Muscle of leg (tissue), 11 donors: ENCODE data around the gene EVC. TPM values are rescaled to one million over a fixed set of nuclear protein-coding genes. Genes with fewer than 3 reads are reported as not detected.

ENCODE experiments used
- DNase-seq: peaks from one replicate; pipeline ENCODE4 v3.0.0; 2013
- H3K27ac ChIP-seq: one replicate; pipeline ENCODE4 v1.5.1; 2013; ENCODE audit warnings: mild to moderate bottlenecking, low read length, control low read depth
- H3K27me3 ChIP-seq: one replicate; pipeline ENCODE4 v1.6.1; 2013; ENCODE audit warnings: low read length; ENCODE audit not compliant: control insufficient read depth, insufficient read depth
- H3K36me3 ChIP-seq: one replicate; pipeline ENCODE4 v1.6.1; 2013; ENCODE audit warnings: low read length; ENCODE audit not compliant: control insufficient read depth, insufficient read depth
- H3K4me1 ChIP-seq: one replicate; pipeline ENCODE4 v1.6.1; 2013; ENCODE audit warnings: low read length; ENCODE audit not compliant: control insufficient read depth, insufficient read depth
- H3K4me3 ChIP-seq: one replicate; pipeline ENCODE4 v1.5.1; 2013; ENCODE audit warnings: low read length, control low read depth
- H3K9me3 ChIP-seq: replicated peaks from 2 replicates; pipeline ENCODE4 v1.6.1; 2013; ENCODE audit warnings: low read depth, low read length; ENCODE audit not compliant: control insufficient read depth
- WGBS: methylation state at CpG from one replicate; pipeline ENCODE4 v1.1.5; 2013; ENCODE audit warnings: missing lambda C conversion rate; ENCODE audit not compliant: insufficient coverage; 5-methylcytosine and 5-hydroxymethylcytosine counted together
- polyA plus RNA-seq, 8 donors: library from polyadenylated mRNA; unstranded; fragments of 120-200 nt; gene quantifications; one replicate each; pipeline versions ENCODE4 v1.2.1 to v1.2.3, GENCODE V29; 2013; ENCODE audit warnings: inconsistent platforms in 1 of 8, low replicate concordance in 1 of 8; ENCODE audit not compliant: insufficient read length in 8 of 8, insufficient read depth in 1 of 8
- total RNA-seq: library from RNA; stranded (reverse); fragments of 120-200 nt; gene quantifications from one replicate; pipeline ENCODE4 v1.2.4, GENCODE V29; 2013

Gene EVC
- total and polyA plus RNA-seq, 9 donors: 12.2 to 24.3 (median 18.6) TPM

- H3K27me3 ChIP-seq: no peaks in the 10 kb centered on the region
- no peak overlapping the region for H3K4me3 ChIP-seq
- peaks cover 51% of the 10 kb centered on the region for H3K4me1 ChIP-seq
- no peaks in the 10 kb centered on the region for H3K9me3 ChIP-seq
- peaks cover 48% of the 10 kb centered on the region for H3K36me3 ChIP-seq
- peak overlapping the region; percentile 79 for H3K27ac ChIP-seq
- 66% methylated on average over 6 of the region's 12 CpGs for whole genome bisulfite sequencing
- DNase-seq: no peak
These were observed 36.1 kb downstream of the EVC start for GRCh38 chr4:5746829-5747737.

- Histone ChIP-seq H3K4me3 (no peak overlapping the region), H3K9me3 (no peaks in the 10 kb centered on the region), H3K27me3 (no peaks in the 10 kb centered on the region), H3K4me1 (peaks cover 59% of the 10 kb centered on the region), H3K36me3 (peaks cover 43% of the 10 kb centered on the region), H3K27ac (peak overlapping the region; percentile 70)
- WGBS: 18% methylated on average over 4 of the region's 11 CpGs
- DNase-seq: peak; percentile 93
These were observed 36.9 kb downstream of the EVC start for GRCh38 chr4:5747738-5748375.

- no peaks in the 10 kb centered on the region for H3K9me3 ChIP-seq
- peaks cover 49% of the 10 kb centered on the region for H3K36me3 ChIP-seq
- H3K27ac ChIP-seq: no peak overlapping the region
- no peak for DNase-seq
- 87% methylated on average over 9 of the region's 9 CpGs for WGBS
- no peak overlapping the region for H3K4me3 ChIP-seq
- no peaks in the 10 kb centered on the region for H3K27me3 ChIP-seq
- H3K4me1 ChIP-seq: peaks cover 66% of the 10 kb centered on the region
These were observed 38.6 kb downstream of the EVC start for GRCh38 chr4:5749568-5749967.

- Histone ChIP-seq H3K36me3 (peaks cover 55% of the 10 kb centered on the region), H3K4me1 (peaks cover 66% of the 10 kb centered on the region), H3K4me3 (no peak overlapping the region), H3K27me3 (no peaks in the 10 kb centered on the region), H3K27ac (peak overlapping the region; percentile 10), H3K9me3 (no peaks in the 10 kb centered on the region)
- DNase-seq: no peak
- WGBS: 66% methylated on average over 7 of the region's 10 CpGs
These were observed 39.3 kb downstream of the EVC start for GRCh38 chr4:5750052-5750945.

- Histone ChIP-seq H3K36me3 (peaks cover 57% of the 10 kb centered on the region), H3K9me3 (no peaks in the 10 kb centered on the region), H3K27me3 (no peaks in the 10 kb centered on the region), H3K4me3 (no peak overlapping the region), H3K4me1 (peaks cover 66% of the 10 kb centered on the region), H3K27ac (peak overlapping the region; percentile 10)
- peak; percentile 75 for DNase-seq
- 67% methylated on average over 14 of the region's 17 CpGs for WGBS
These were observed 40.1 kb downstream of the EVC start for GRCh38 chr4:5750946-5751665.

- peak overlapping the region; percentile 10 for H3K27ac ChIP-seq
- peaks cover 64% of the 10 kb centered on the region for H3K36me3 ChIP-seq
These were observed 40.8 kb downstream of the EVC start for GRCh38 chr4:5751666-5752375.

GRCh38 chr4:5752376-5753184 is 41.6 kb downstream of the EVC start:
- Histone ChIP-seq H3K9me3 (no peaks in the 10 kb centered on the region), H3K27ac (no peak overlapping the region), H3K4me1 (peaks cover 54% of the 10 kb centered on the region), H3K27me3 (no peaks in the 10 kb centered on the region), H3K4me3 (no peak overlapping the region), H3K36me3 (peaks cover 71% of the 10 kb centered on the region)
- 69% methylated on average over 19 of the region's 26 CpGs for WGBS
- DNase-seq: no peak

More at GRCh38 chr4:5751666-5752375, 40.8 kb downstream of the EVC start:
- no peak for DNase-seq
- no peaks in the 10 kb centered on the region for H3K9me3 ChIP-seq
- no peaks in the 10 kb centered on the region for H3K27me3 ChIP-seq
- H3K4me3 ChIP-seq: no peak overlapping the region
- 47% methylated on average over 4 of the region's 14 CpGs for WGBS
- peaks cover 61% of the 10 kb centered on the region for H3K4me1 ChIP-seq

GRCh38 chr4:5753366-5753765 is 42.4 kb downstream of the EVC start:
- Histone ChIP-seq H3K27me3 (no peaks in the 10 kb centered on the region), H3K9me3 (no peaks in the 10 kb centered on the region), H3K27ac (no peak overlapping the region), H3K36me3 (peaks cover 79% of the 10 kb centered on the region), H3K4me3 (no peak overlapping the region), H3K4me1 (peaks cover 47% of the 10 kb centered on the region)
- 72% methylated on average over 6 of the region's 7 CpGs for WGBS
- no peak for DNase-seq
